Prostate gland (tissue), 2 donors: ENCODE results near the gene AFF3. TPM values are rescaled to one million over a fixed set of nuclear protein-coding genes. Genes with fewer than 3 reads are reported as not detected.

Experiments used
- DNase-seq: peaks from one replicate; pipeline ENCODE4 v3.0.0-alpha.2; 2019; ENCODE audit warnings: low spot score
- H3K27ac ChIP-seq, 2 donors: fragments of 200-600 bp; sonication (generic); 2 replicates each; pipeline ENCODE4 v1.5.1; 2017 to 2019
- H3K27me3 ChIP-seq: fragments of 200-600 bp; sonication (generic); replicated peaks from 2 replicates; pipeline ENCODE4 v1.5.1; 2019; ENCODE audit not compliant: insufficient read depth
- H3K36me3 ChIP-seq, 2 donors: fragments of 200-600 bp; sonication (generic); 1 replicate in 1 of 2; 2 replicates in 1 of 2; pipeline versions ENCODE4 v1.5.1 to v1.8.1; 2017 to 2019
- H3K4me1 ChIP-seq: fragments of 200-600 bp; sonication (generic); replicated peaks from 2 replicates; pipeline ENCODE4 v1.5.1; 2019
- H3K4me3 ChIP-seq, 2 donors: fragments of 200-600 bp; sonication (generic); 2 replicates each; pipeline ENCODE4 v1.5.1; 2017 to 2019
- H3K9me3 ChIP-seq: fragments of 200-600 bp; sonication (generic); 2 replicates; pipeline ENCODE4 v1.5.1; 2017
- CTCF ChIP-seq, 4 experiments: fragments of 200-600 bp in 2 of 4; fragments of 450-650 bp in 2 of 4; sonication (generic) in 2 of 4; IDR thresholded peaks; 1 replicate in 3 of 4; 2 replicates in 1 of 4; pipeline ENCODE4 v1.5.1; 2016 to 2019; ENCODE audit warnings: antibody characterized with exemption in 4 of 4, mild to moderate bottlenecking in 2 of 4, moderate library complexity in 2 of 4
- POLR2A ChIP-seq: fragments of 450-650 bp; IDR thresholded peaks from one replicate; pipeline ENCODE4 v1.6.1; 2016; ENCODE audit warnings: antibody characterized with exemption, mild to moderate bottlenecking
- POLR2AphosphoS5 ChIP-seq: sonication (generic); formaldehyde crosslinking; IDR thresholded peaks from one replicate; pipeline ENCODE4 v1.6.1; 2017; ENCODE audit warnings: antibody characterized with exemption
- WGBS: methylation state at CpG from one replicate; pipeline ENCODE4 v1.1.5; 2018; 5-methylcytosine and 5-hydroxymethylcytosine counted together
- intact Hi-C: fragments of 100-400 bp; cut with DNase I; formaldehyde crosslinking; loops from one replicate; pipeline ENCODE4 v1.14.2; 2022
- total RNA-seq, 2 donors: library from RNA; depleted of rRNA; stranded (reverse); fragments of >200 nt; gene quantifications; one replicate each; pipeline ENCODE4 v1.1.0, GENCODE V29; 2016

Gene AFF3
- total RNA-seq, 2 donors from 2014 or later: 74.4 to 113 TPM

GRCh38 chr2:99602476-99602875 is 539.9 kb downstream of the AFF3 start:
- Histone ChIP-seq H3K9me3 (no peaks in the 10 kb centered on the region), H3K27ac (no peak overlapping the region), H3K27me3 (no peaks in the 10 kb centered on the region), H3K4me1 (no peaks in the 10 kb centered on the region), H3K4me3 (no peak overlapping the region), H3K36me3 (no peaks in the 10 kb centered on the region)
- intact Hi-C loops: no loop called here
- no peak for TF ChIP-seq CTCF (IDR thresholded peaks at IDR 0.05)
- TF ChIP-seq POLR2AphosphoS5: no peak
- no peak for TF ChIP-seq POLR2A
- DNase-seq: no peak
- WGBS: 88% methylated on average over 4 of the region's 4 CpGs

GRCh38 chr2:99600981-99601651 is 541.3 kb downstream of the AFF3 start:
- no peaks in the 10 kb centered on the region for H3K4me1 ChIP-seq
- H3K4me3 ChIP-seq: no peak overlapping the region
- intact Hi-C loops: no loop called here
- WGBS: 29% methylated on average over 20 of the region's 20 CpGs
- H3K27me3 ChIP-seq: no peaks in the 10 kb centered on the region
- no peak for TF ChIP-seq POLR2A
- TF ChIP-seq POLR2AphosphoS5: no peak
- no peak for TF ChIP-seq CTCF (IDR thresholded peaks at IDR 0.05)
- no peaks in the 10 kb centered on the region for H3K36me3 ChIP-seq
- no peak overlapping the region for H3K27ac ChIP-seq
- DNase-seq: no peak
- no peaks in the 10 kb centered on the region for H3K9me3 ChIP-seq

GRCh38 chr2:99598441-99598840 is 543.9 kb downstream of the AFF3 start:
- no peak for DNase-seq
- TF ChIP-seq POLR2AphosphoS5 (no peak), CTCF (IDR thresholded peaks at IDR 0.05) (no peak), POLR2A (no peak)
- Histone ChIP-seq H3K4me1 (no peaks in the 10 kb centered on the region), H3K27ac (no peak overlapping the region), H3K4me3 (no peak overlapping the region), H3K27me3 (no peaks in the 10 kb centered on the region), H3K9me3 (no peaks in the 10 kb centered on the region), H3K36me3 (no peaks in the 10 kb centered on the region)
- 97% methylated on average over 9 of the region's 9 CpGs for WGBS
- intact Hi-C loops: no loop called here

- H3K4me3 ChIP-seq: no peak overlapping the region
- no peak for DNase-seq
- no peaks in the 10 kb centered on the region for H3K36me3 ChIP-seq
- no peaks in the 10 kb centered on the region for H3K4me1 ChIP-seq
- TF ChIP-seq POLR2AphosphoS5 (no peak), CTCF (IDR thresholded peaks at IDR 0.05) (no peak), POLR2A (no peak)
- H3K27me3 ChIP-seq: no peaks in the 10 kb centered on the region
- intact Hi-C loops: no loop called here
- H3K9me3 ChIP-seq: no peaks in the 10 kb centered on the region
- H3K27ac ChIP-seq: no peak overlapping the region
- WGBS: 85% methylated on average over 9 of the region's 9 CpGs
Measured at GRCh38 chr2:99597616-99598015, 544.8 kb downstream of the AFF3 start.

GRCh38 chr2:99595373-99595772 is 547.0 kb downstream of the AFF3 start:
- no peaks in the 10 kb centered on the region for H3K4me1 ChIP-seq
- no peaks in the 10 kb centered on the region for H3K27me3 ChIP-seq
- no peak for DNase-seq
- 98% methylated on average over 3 of the region's 3 CpGs for WGBS
- TF ChIP-seq POLR2AphosphoS5 (no peak), CTCF (IDR thresholded peaks at IDR 0.05) (no peak), POLR2A (no peak)
- H3K36me3 ChIP-seq: no peaks in the 10 kb centered on the region
- no peak overlapping the region for H3K4me3 ChIP-seq
- intact Hi-C loops: no loop called here
- no peak overlapping the region for H3K27ac ChIP-seq
- H3K9me3 ChIP-seq: no peaks in the 10 kb centered on the region
